Left hindlimb (tissue), 1 donor: ENCODE data around the gene SGK1.

Experiments used
- DNase-seq: peaks from one replicate; pipeline ENCODE4 v3.0.0-alpha.2; 2018

SGK1 gene

DNA sequence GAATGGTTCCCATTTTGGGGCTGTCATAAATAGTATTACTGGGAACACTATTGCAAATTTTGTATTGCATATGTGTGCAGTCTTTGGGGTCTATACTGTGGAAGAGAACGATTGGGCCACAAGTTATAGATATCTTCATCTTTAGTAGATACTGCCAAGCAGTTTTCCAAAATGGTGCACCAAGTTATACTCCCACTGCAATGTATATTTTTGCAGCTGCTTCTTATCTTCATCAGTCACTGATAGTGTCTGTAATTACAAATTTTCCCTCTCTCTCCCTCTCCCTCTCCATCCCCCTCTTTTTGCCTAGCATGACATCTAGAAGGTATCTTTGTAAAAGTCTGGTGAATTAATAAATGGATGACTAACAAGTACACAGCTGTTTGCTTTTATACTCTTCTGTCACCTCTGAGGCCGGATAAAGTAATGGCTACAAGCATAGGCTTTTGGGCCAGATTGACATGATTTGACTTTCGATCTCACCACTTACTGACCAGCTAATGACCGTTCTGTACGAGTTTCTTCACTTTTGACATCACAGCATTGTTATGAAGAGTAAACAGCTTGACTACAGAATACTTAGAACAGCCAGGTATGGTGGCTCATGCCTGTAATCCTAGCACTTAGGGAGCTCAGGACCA is 152.2 kb downstream of the SGK1 start:
- no peak for DNase-seq

DNA sequence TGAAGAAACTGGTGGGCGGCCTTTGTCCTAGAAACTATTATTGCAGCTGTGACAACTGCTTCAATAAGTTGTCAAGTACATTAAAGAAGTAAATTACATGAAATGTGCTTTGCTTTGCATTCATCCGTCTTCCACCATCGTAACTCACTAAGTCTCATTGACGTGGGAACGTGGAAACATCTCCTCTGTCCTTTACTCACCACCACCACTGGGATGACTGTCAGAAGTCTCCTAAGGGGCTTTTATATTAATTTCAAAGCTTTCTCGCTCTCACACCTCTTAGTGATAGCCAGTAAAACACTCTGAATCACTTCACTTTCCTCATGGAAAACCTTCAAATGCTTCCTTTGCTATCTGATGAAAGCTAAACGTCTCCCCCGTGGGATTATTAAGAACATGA is 153.6 kb downstream of the SGK1 start:
- DNase-seq: no peak

DNA sequence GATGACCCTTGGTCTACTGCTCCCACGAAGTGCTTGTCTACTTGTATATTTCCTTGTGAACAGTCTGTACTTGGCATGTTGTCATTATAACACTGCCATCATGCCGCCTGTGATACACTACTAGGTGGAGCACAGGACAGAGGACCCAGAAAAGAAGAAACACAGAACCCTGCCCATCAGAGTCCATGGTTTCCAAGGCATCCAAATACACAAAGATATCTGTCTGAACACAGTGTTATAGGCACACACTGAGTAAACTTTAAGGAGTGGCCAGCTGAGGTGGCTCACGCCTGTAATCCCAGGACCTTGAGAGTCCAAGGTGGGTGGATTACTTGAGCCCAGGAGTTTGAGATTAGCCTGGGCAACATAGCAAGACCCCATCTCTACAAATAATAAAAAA is 155.0 kb downstream of the SGK1 start:
- no peak for DNase-seq

DNA sequence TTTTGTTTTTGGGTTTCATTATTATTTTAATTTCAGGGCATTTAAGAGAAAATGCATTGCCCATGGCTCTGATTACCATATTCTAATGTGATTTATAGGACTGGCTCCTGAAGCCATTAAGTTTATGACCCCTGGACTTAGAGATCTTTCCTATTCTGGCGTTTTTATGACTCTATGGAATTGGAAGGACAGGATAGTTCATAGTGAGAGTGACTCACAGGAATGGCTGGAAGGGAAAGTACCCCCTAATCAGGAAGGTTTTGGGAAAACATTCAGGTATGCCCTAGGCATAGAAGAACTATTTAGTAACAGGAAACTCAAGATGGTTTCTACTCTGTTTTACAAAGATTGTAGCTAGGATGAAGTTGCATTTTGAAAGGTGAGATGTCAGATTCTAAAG is 156.9 kb downstream of the SGK1 start:
- no peak for DNase-seq

- no peak for DNase-seq
Observed at GRCh38 chr6:134152767-134153485, 165.0 kb downstream of the SGK1 start.

DNA sequence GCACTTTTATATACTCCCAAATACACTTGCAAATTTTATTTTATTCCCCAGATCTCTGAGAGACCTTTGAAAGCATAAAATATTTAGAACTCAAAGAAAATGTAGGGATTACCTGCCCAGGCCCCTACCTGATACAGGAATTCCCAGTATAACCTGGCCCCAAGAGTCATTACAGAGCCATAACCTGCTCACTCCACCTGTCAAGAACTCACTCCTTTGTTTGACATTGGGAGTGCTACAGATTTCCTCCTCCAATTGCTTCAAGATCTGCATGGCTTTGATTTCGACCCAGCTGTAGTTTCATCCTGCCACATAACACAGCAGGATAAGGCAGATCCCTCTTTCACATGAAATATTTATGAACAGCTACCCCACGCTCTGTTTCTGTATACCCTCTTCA is 169.3 kb downstream of the SGK1 start:
- DNase-seq: no peak

- no peak for DNase-seq
Observed at GRCh38 chr6:134147034-134147533, 170.8 kb downstream of the SGK1 start.

DNA sequence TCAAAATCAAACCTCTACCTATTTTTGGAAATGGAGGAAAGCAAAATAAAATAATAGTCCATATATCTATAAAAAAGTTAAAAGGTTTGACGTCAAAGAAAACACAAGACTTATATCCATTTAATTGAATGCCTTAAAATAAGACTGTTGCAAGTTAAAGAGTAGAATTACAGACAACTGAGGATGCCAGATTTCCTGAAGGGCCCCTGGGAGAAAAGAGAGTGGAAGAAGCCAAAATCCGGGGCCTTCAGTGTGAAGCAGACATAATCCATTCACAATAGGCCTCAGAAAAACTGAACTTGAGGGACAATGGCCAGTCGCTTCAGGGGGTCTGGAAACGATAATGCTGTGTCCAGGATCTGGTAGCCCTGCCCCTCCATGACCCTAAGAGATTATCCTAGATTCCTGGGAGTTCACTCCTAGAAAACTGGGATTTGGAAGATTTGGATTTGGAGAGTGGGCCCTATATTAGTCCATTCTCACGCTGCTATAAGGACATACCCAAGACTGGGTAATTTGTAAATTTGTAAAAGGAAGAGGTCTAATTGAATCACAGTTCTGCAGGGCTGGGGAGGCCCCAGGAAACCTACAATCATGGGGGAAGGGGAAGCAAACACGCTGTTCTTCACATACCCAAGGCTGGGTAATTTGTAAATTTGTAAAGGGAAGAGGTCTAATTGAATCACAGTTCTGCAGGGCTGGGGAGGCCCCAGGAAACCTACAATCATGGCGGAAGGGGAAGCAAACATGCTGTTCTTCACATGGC is 171.5 kb downstream of the SGK1 start:
- DNase-seq: no peak

DNA sequence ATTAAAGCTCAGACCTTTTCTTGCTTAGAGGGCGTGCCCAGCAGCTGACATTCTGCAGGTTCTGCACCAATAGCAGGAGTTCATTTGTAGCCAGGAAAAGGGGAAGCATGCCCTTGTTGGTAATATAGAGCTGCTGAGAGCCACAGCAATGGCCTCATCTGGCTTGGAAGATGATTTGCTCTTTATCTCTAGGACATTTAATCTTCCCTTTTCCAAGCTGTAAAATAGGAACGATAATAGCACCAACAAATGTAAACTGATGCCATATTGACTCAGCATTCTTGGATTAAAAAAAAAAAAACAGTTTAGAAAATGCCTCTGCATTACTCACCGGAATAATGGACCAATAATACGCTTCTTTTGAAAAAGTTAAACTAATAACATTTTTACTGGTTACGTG is 172.1 kb downstream of the SGK1 start:
- DNase-seq: no peak

DNA sequence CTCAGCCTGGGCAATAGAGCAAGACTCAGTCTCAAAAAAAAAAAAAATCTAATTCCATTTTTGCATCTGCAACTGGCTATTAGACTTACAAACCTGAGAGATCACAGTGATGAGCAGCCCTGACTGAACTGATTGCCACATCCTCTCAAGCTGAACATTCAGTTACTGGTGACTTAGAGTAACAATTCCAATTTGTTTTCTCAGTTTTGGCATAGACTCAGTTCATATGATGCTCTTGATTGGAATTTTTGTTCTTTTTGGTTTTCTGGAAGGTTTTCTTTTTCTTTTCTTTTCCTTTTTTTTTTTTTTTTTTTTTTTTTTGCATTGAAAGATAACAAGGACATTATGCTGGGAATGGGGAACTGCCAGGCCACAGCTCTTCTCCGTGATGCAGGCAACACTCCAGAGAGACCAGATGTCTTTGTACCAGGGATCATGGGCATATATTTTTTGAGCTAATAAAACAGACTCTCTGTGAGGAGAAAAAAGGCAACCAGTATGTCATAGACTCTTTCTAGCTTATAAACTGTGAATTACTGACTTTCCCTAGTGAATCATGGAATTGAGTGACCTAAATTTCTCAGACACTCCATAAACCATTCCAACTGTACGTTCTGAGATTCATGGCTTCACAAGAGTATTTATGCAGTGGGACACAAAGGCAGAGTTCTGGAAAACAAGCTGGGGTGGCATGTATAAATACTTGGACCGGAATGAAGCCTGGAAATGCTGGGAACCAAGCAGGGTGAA is 179.5 kb downstream of the SGK1 start:
- DNase-seq: no peak

- no peak for DNase-seq
Observed at GRCh38 chr6:134134654-134135053, 183.3 kb downstream of the SGK1 start.

DNA sequence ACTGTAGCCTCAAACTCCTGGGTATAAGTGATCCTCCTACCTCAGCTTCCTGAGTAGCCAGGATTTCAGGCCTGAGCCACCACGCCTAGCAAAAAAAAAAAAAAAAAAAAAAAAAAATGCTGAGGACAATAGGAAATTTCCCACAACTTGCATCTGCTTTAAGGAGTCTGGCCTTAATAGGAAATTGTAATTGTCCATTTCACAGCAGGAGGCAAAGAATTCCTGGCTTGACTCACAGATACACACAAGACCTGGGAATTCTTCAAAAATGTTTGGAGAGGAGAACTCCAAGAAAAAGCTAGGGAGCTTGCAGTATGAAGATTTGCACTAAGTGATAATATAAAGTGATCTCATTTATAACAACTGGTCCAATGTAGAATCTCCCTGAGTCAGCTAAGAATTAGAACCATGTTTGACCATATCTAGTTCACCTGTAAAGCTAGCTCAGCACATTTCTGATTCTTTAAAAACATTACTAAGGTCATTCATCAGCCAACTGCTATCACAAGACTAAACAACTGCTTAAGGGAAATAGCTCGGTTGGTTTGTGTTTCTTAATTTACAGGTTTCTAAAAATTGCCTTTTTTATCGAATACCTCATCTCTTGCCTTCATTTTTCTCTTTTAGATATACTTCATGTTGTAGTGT is 185.3 kb downstream of the SGK1 start:
- no peak for DNase-seq

DNA sequence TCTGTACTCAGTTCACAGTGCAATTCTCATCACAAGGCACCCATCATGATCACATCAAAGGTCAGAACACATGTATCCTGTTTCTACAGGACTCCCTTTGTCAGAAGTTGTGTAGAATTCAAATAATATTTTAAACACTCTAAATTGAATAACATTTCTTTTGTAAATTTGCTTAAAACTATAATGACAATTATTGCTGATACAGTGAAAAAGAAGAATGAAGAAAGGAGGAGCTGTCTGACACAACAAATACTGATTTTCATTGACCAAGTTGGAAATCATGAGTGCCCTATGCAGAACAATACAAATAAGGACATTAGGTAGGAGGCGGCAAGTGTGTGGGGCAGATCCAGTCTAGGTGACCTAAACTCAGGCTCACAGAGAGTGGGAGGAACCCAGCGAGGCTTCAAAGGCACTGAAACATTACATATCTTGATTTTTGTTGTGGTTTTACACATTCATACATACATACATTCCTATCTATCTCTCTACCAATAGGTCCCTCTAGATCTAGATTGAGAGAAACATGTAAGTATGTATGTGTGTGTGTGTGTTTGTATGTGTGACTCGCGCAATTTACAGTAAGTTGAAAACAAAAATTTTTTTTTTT is 186.3 kb downstream of the SGK1 start:
- DNase-seq: no peak

DNA sequence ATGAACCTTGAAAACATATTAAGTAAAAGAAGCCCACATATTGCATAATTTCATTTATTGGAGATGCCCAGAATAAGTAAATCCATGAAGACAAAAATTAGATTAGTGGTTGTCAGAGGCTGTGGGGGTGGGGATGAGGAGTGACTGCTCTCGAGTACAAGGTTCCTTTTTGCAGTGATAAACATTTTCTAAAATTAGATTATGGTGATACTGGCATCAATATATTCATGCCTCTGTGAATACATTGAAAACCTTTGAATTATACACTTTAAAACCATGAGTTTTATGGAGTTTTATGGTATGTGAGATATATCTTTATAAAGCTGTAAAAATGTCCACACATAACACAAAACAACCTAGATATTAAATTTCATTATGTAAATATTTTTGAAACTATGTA is 189.8 kb downstream of the SGK1 start:
- DNase-seq: no peak

DNA sequence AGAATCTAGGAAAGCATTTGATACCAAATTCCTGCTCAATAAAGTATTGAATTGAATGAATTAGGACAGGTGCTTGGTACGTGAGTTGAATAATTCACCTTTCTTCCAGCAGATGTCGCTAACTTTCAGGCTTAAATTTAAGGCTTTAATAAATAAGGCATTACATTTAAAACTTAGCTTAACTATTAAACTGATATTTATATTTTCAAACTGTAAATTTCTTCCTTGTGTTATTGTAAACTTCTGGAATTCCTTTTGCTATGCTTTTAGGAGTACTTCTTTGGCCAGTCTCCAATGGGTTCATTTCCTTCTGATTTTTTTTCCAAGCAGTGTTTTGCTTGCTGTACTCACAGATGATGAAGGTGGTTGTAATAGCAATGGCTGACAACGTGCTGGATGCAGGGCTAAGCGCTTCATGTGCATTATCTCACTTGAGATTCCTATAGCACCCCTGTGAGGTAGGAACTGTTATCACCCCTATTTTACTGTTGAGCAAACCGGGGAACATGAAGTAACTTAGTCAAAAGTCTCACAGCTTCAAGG is 194.2 kb downstream of the SGK1 start:
- no peak for DNase-seq

DNA sequence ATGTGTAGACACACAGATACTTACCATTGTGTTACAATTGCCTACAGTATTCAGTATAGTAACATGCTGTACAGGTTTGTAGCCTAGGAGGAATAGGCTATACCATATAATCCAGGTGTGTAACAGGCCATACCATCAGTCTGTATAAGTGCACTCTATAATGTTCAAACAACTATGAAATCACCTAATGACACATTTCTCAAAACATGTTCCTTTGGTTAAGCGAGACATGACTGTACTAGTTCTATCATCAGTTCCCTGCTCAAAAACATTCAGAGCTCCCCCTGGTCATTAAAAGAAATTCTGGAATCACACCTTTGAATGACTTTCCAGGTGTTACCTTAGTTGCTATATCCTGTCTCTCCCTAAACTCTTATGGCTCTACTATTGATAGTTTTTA is 195.1 kb downstream of the SGK1 start:
- no peak for DNase-seq

DNA sequence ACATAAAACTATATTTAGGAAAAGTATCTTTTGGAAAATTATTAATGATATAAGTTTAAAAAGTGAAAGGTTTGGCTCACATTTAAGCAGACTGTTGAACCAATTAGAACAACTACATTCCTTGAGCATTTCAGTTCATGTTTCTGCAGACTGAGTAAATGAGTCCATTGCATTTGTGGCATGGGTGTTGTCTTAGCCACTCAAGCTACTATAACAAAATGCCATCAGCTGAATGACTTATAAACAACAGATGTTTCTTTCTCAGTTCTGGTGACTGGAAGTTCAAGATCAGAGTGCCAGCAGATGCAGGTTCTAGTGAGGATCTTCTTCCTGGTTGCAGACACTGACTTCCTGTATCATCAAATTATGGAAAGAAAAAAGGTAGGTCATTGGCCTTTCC is 198.4 kb downstream of the SGK1 start:
- DNase-seq: no peak
